Activated CD8-positive, alpha-beta memory T cell treated with anti-CD3 and anti-CD28 coated beads, Interleukin-2, amount 50 U/mL, for 1 hour (primary cell): ENCODE data around the gene SSC4D.

Experiments
- DNase-seq: peaks from one replicate; pipeline ENCODE4 v3.0.0-alpha.2; 2020; ENCODE audit errors: extremely low read depth

Gene SSC4D

GRCh38 chr7:76354516-76354915 lies 55.0 kb downstream of the SSC4D start:
- DNase-seq = no peak

GRCh38 chr7:76353744-76354143 lies 55.8 kb downstream of the SSC4D start:
- no peak for DNase-seq

- no peak for DNase-seq
These were observed 57.3 kb downstream of the SSC4D start for GRCh38 chr7:76352193-76352592.

- DNase-seq = no peak
These were observed 58.1 kb downstream of the SSC4D start for GRCh38 chr7:76351372-76351771.

- DNase-seq = no peak
These were observed 60.1 kb downstream of the SSC4D start for GRCh38 chr7:76349313-76349885.

GRCh38 chr7:76347710-76348109 lies 61.8 kb downstream of the SSC4D start:
- no peak for DNase-seq

GRCh38 chr7:76346778-76347177 lies 62.7 kb downstream of the SSC4D start:
- DNase-seq = no peak

GRCh38 chr7:76346097-76346496 lies 63.4 kb downstream of the SSC4D start:
- no peak for DNase-seq

- DNase-seq = no peak
These were observed 65.6 kb downstream of the SSC4D start for GRCh38 chr7:76343931-76344321.

- DNase-seq = no peak
These were observed 66.1 kb downstream of the SSC4D start for GRCh38 chr7:76343294-76343930.

- DNase-seq = no peak
These were observed 67.3 kb downstream of the SSC4D start for GRCh38 chr7:76342222-76342621.

- DNase-seq = no peak
These were observed 68.8 kb downstream of the SSC4D start for GRCh38 chr7:76340617-76341131.
